WERI-Rb-1 (cell line): ENCODE measurements around the gene NCEH1.

Experiments used
- DNase-seq: peaks from one replicate; pipeline ENCODE4 v3.0.0-alpha.2; 2020
- H3K27ac ChIP-seq: fragments of 250-450 bp; sonication (Bioruptor Pico); 2 replicates; pipeline ENCODE4 v1.5.1; 2020; ENCODE audit warnings: mild to moderate bottlenecking, moderate library complexity
- H3K27me3 ChIP-seq: fragments of 250-450 bp; sonication (Bioruptor Pico); 2 replicates; pipeline ENCODE4 v1.5.1; 2021; ENCODE audit warnings: mild to moderate bottlenecking, low read depth, moderate library complexity; ENCODE audit not compliant: insufficient read depth, severe bottlenecking
- H3K36me3 ChIP-seq: fragments of 250-450 bp; sonication (Bioruptor Pico); 2 replicates; pipeline ENCODE4 v1.5.1; 2020; ENCODE audit warnings: mild to moderate bottlenecking, moderate library complexity
- H3K4me3 ChIP-seq: 2 replicates; pipeline ENCODE4 v1.5.1; 2011; ENCODE audit warnings: low read depth, mild to moderate bottlenecking, control low read depth, low read length
- H3K9me3 ChIP-seq: fragments of 250-450 bp; sonication (Bioruptor Pico); 2 replicates; pipeline ENCODE4 v1.5.1; 2021; ENCODE audit warnings: mild to moderate bottlenecking, moderate library complexity; ENCODE audit not compliant: severe bottlenecking
- CTCF ChIP-seq: IDR thresholded peaks from 2 replicates; pipeline ENCODE4 v1.5.1; 2011; ENCODE audit warnings: low read depth, mild to moderate bottlenecking, control low read depth, inconsistent platforms, low read length

Gene NCEH1

DNA sequence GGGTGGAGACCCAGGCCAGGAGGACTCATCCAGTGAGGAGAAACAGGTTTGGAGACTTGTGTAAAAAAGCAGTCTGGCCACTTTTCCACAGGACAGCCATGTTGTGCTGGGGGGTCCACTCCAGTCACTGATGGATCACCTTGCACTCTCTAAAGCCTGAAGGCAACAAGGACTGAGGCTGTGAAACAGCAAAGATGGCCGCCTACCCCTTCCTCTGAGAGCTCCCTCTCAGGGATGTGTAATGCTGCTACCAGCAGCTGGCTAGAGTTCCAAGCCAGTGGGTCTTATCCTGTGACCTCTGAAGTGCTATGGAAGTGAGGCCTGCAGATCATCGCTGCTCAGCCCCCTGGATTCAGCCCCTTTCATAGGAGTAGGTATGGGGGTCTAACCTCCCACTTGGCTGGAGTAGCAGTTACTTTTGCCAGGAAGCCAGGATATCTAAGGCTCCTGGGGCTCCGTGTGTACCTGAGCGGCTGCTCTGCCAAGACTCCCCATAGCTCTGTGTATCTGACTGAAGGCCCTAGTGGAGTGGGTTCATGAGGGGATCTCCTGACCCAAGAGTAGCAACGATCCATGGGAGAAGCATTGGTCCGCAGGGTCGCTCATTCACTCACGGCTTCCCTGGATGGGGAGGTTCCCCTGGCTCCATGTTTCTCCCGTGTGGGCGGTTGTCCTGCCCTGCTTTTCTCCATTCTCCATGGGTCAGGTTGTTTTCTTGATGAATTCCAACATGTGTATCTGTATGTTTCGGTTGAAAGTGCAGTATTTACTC, 117.8 kb downstream of the NCEH1 start:
- Histone ChIP-seq H3K27me3 (no peaks in the 10 kb centered on the region), H3K9me3 (no peaks in the 10 kb centered on the region), H3K27ac (no peak overlapping the region), H3K36me3 (no peaks in the 10 kb centered on the region), H3K4me3 (no peak overlapping the region)
- DNase-seq: no peak
- no peak for TF ChIP-seq CTCF

- Histone ChIP-seq H3K27ac (no peak overlapping the region), H3K27me3 (no peaks in the 10 kb centered on the region), H3K4me3 (no peak overlapping the region), H3K9me3 (no peaks in the 10 kb centered on the region), H3K36me3 (no peaks in the 10 kb centered on the region)
- TF ChIP-seq CTCF: no peak
- DNase-seq: no peak
Observed at GRCh38 chr3:172591876-172592771, 118.7 kb downstream of the NCEH1 start.

DNA sequence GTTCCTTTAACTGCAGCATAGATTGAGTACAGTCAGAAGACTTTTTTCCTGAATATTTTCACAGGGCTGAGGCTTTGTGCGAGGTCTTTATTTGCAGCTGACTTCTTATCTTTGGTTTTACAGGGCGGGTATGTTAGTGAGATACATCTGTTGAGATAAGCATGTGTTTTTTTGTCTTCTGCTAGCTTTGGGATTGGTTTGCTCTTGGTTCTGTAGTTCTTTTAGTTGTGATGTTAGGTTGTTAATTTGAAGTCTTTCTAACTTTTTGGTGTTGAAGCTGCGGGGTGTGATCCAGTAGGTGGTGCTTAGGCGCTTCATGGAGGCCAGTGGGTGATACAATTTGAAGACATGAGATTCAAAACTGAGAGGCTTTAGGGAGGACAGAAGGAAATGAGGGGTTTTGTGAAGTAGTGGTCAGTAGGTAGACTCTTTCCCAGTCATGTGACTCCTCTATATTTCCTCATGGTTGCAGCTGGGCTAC, 119.7 kb downstream of the NCEH1 start:
- TF ChIP-seq CTCF: no peak
- Histone ChIP-seq H3K27me3 (no peaks in the 10 kb centered on the region), H3K36me3 (no peaks in the 10 kb centered on the region), H3K4me3 (no peak overlapping the region), H3K9me3 (no peaks in the 10 kb centered on the region), H3K27ac (no peak overlapping the region)
- no peak for DNase-seq

DNA sequence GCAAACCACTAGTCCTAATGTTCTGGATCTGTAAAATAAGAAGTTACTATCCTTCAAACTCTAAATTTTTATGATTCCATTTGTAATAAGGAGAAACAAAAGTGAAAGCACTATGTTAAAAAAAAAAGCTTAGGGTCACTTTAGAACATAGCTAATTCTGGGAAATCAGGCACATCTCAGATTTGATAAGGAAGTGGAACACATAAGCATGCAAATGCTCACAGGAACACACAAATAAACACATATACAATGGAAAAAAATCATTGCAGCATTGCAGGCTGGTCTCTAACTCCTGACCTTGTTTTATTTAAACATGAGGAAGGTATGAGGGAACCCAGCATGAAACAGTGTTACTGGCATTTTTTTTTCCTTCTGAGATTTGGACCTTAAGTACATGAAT, 124.4 kb downstream of the NCEH1 start:
- Histone ChIP-seq H3K36me3 (no peaks in the 10 kb centered on the region), H3K27me3 (no peaks in the 10 kb centered on the region), H3K4me3 (no peak overlapping the region), H3K27ac (no peak overlapping the region), H3K9me3 (no peaks in the 10 kb centered on the region)
- TF ChIP-seq CTCF: no peak
- DNase-seq: no peak

DNA sequence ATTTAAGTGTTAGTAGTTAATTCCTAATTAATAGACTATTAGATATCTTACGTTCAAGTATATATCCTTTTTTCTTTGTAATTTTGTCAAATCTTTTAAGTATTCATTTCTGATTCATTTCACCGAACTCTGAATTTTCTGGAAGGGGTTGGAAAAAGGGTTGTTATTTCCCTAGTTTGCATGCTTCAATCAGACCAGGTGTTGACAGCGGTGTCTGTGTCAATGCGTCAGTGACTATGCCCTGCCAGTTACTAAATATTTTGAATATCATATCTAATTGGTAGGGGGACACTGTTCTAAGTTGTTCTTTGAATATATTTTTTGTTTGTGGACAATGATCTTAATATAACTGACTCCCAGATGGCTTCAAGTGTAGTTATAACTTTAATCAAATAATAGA, 124.9 kb downstream of the NCEH1 start:
- no peak overlapping the region for H3K27ac ChIP-seq
- TF ChIP-seq CTCF: no peak
- DNase-seq: no peak

More for the DNA sequence above, 124.9 kb downstream of the NCEH1 start:
- H3K36me3 ChIP-seq: no peaks in the 10 kb centered on the region
- no peaks in the 10 kb centered on the region for H3K27me3 ChIP-seq
- no peaks in the 10 kb centered on the region for H3K9me3 ChIP-seq
- no peak overlapping the region for H3K4me3 ChIP-seq
